Common myeloid progenitor, CD34-positive (primary cell): ENCODE results near the gene GPATCH2.

Experiments used
- CTCF ChIA-PET: fragments of 350-600 bp; sonication (Branson Sonifier 250); formaldehyde crosslinking; loops from one replicate; lab custom pipeline; 2021; ENCODE audit warnings: antibody characterized with exemption; lab: Charles Lee
- POLR2A ChIA-PET: fragments of 350-600 bp; sonication (Branson Sonifier 250); formaldehyde crosslinking; loops from one replicate; lab custom pipeline; 2021; ENCODE audit warnings: antibody characterized with exemption; lab: Charles Lee
- DNase-seq, 3 donors: peaks; one replicate each; pipeline versions ENCODE4 v3.0.0 to v3.0.0-alpha.2; 2013
- H3K27ac ChIP-seq, 2 experiments: 1 replicate in 1 of 2; 2 replicates in 1 of 2; pipeline ENCODE4 v1.7.0; 2013; ENCODE audit warnings: inconsistent platforms in 2 of 2, low read length in 2 of 2, mild to moderate bottlenecking in 2 of 2, low read depth in 1 of 2, moderate library complexity in 1 of 2; ENCODE audit not compliant: severe bottlenecking in 2 of 2, insufficient read depth in 1 of 2, poor library complexity in 1 of 2
- H3K27me3 ChIP-seq, 5 experiments: replicated peaks in 2 of 5; 1 replicate in 3 of 5; 2 replicates in 2 of 5; pipeline versions ENCODE4 v1.6.1 to v1.7.0; 2013; ENCODE audit warnings: low read length in 4 of 5, mild to moderate bottlenecking in 2 of 5, moderate library complexity in 2 of 5, inconsistent platforms in 1 of 5; ENCODE audit not compliant: insufficient read depth in 5 of 5, control insufficient read depth in 4 of 5
- H3K36me3 ChIP-seq, 4 experiments: 1 replicate in 2 of 4; 2 replicates in 2 of 4; pipeline versions ENCODE4 v1.6.1 to v1.7.0; 2013; ENCODE audit warnings: low read length in 3 of 4, control low read depth in 1 of 4, mild to moderate bottlenecking in 1 of 4; ENCODE audit not compliant: control insufficient read depth in 4 of 4, insufficient read depth in 4 of 4
- H3K4me1 ChIP-seq, 4 experiments: 1 replicate in 3 of 4; 2 replicates in 1 of 4; pipeline versions ENCODE4 v1.6.1 to v1.7.1; 2013; ENCODE audit warnings: low read length in 3 of 4, mild to moderate bottlenecking in 3 of 4, control low read depth in 1 of 4, inconsistent platforms in 1 of 4, moderate library complexity in 1 of 4; ENCODE audit not compliant: control insufficient read depth in 4 of 4, insufficient read depth in 4 of 4; ENCODE audit errors: control extremely low read depth in 1 of 4
- H3K4me3 ChIP-seq, 7 experiments: 1 replicate in 4 of 7; 2 replicates in 3 of 7; pipeline versions ENCODE4 v1.5.1 to v1.7.0; 2013; ENCODE audit warnings: mild to moderate bottlenecking in 7 of 7, low read length in 6 of 7, moderate library complexity in 6 of 7, inconsistent platforms in 2 of 7, low read depth in 2 of 7, control low read depth in 1 of 7; ENCODE audit not compliant: insufficient read depth in 4 of 7, control insufficient read depth in 1 of 7; ENCODE audit errors: extremely low read depth in 1 of 7
- H3K9me3 ChIP-seq, 5 experiments: 1 replicate in 4 of 5; 2 replicates in 1 of 5; pipeline versions ENCODE4 v1.6.1 to v1.7.1; 2013; ENCODE audit warnings: low read length in 4 of 5, mild to moderate bottlenecking in 2 of 5, inconsistent platforms in 1 of 5, low read depth in 1 of 5, moderate library complexity in 1 of 5; ENCODE audit not compliant: control insufficient read depth in 4 of 5, insufficient read depth in 2 of 5; ENCODE audit errors: control extremely low read depth in 1 of 5
- WGBS: methylation state at CpG from one replicate; pipeline ENCODE4 v1.1.5; 2013; ENCODE audit not compliant: insufficient coverage; 5-methylcytosine and 5-hydroxymethylcytosine counted together

Gene GPATCH2

GRCh38 chr1:217542837-217543236 is 88.1 kb downstream of the GPATCH2 start:
- Histone ChIP-seq H3K27ac (no peak overlapping the region), H3K27me3 (no peaks in the 10 kb centered on the region), H3K9me3 (peaks cover 0 to 4% (median 0%) of the 10 kb centered on the region in 5 experiments), H3K4me1 (no peaks in the 10 kb centered on the region), H3K4me3 (no peak overlapping the region), H3K36me3 (peaks cover 0 to under 1% (median 0%) of the 10 kb centered on the region in 4 experiments)
- CTCF ChIA-PET, result no interaction called here
- POLR2A ChIA-PET, result no interaction called here
- DNase-seq, result no peak

GRCh38 chr1:217542136-217542777 is 88.6 kb downstream of the GPATCH2 start:
- POLR2A ChIA-PET, result no interaction called here
- no peak for DNase-seq
- no peaks in the 10 kb centered on the region for H3K36me3 ChIP-seq
- H3K4me3 ChIP-seq, result no peak overlapping the region
- H3K4me1 ChIP-seq, result no peaks in the 10 kb centered on the region
- H3K27me3 ChIP-seq, result no peaks in the 10 kb centered on the region
- H3K9me3 ChIP-seq, result no peaks in the 10 kb centered on the region
- no peak overlapping the region for H3K27ac ChIP-seq
- WGBS, result 100% methylated on average over 5 of the region's 9 CpGs
- CTCF ChIA-PET, result no interaction called here

- no peak overlapping the region for H3K27ac ChIP-seq
- H3K27me3 ChIP-seq, result no peaks in the 10 kb centered on the region
- H3K4me3 ChIP-seq, result no peak overlapping the region
- WGBS, result no CpG with 5 or more reads among the region's 2 CpGs
- DNase-seq, result no peak
- no peaks in the 10 kb centered on the region for H3K9me3 ChIP-seq
- CTCF ChIA-PET, result interaction anchor here (0.6 kb wide), 1 partner anchor 1742 kb away, joined by 3 read pairs; no protein-coding TSS in a partner anchor
- no peaks in the 10 kb centered on the region for H3K36me3 ChIP-seq
- POLR2A ChIA-PET, result no interaction called here
- no peaks in the 10 kb centered on the region for H3K4me1 ChIP-seq
These were observed 90.6 kb downstream of the GPATCH2 start for GRCh38 chr1:217540321-217540720.

GRCh38 chr1:217539510-217539909 is 91.4 kb downstream of the GPATCH2 start:
- H3K27ac ChIP-seq, result no peak overlapping the region
- POLR2A ChIA-PET, result no interaction called here
- WGBS, result 100% methylated on average over 1 of the region's 2 CpGs

GRCh38 chr1:217535601-217536377 is 95.1 kb downstream of the GPATCH2 start:
- no peak for DNase-seq
- CTCF ChIA-PET, result no interaction called here
- no peaks in the 10 kb centered on the region for H3K27me3 ChIP-seq
- H3K9me3 ChIP-seq, result no peaks in the 10 kb centered on the region
- H3K36me3 ChIP-seq, result no peaks in the 10 kb centered on the region
- POLR2A ChIA-PET, result no interaction called here
- no peak overlapping the region for H3K4me3 ChIP-seq
- WGBS, result 93% methylated on average over 6 of the region's 9 CpGs
- H3K27ac ChIP-seq, result no peak overlapping the region
- no peaks in the 10 kb centered on the region for H3K4me1 ChIP-seq

More at GRCh38 chr1:217539510-217539909, 91.4 kb downstream of the GPATCH2 start:
- Histone ChIP-seq H3K36me3 (no peaks in the 10 kb centered on the region), H3K4me3 (no peak overlapping the region), H3K27me3 (no peaks in the 10 kb centered on the region), H3K9me3 (no peaks in the 10 kb centered on the region), H3K4me1 (no peaks in the 10 kb centered on the region)
- no peak for DNase-seq
- CTCF ChIA-PET, result interaction anchor here (1.5 kb wide), 1 partner anchor 11 kb away, joined by 3 read pairs; no protein-coding TSS in a partner anchor

- Histone ChIP-seq H3K27ac (no peak overlapping the region), H3K4me3 (no peak overlapping the region), H3K4me1 (no peaks in the 10 kb centered on the region), H3K9me3 (peaks cover 0 to 2% (median 0%) of the 10 kb centered on the region in 5 experiments), H3K27me3 (no peaks in the 10 kb centered on the region), H3K36me3 (no peaks in the 10 kb centered on the region)
- CTCF ChIA-PET, result no interaction called here
- WGBS, result 100% methylated on average over 1 of the region's 1 CpG
- no peak for DNase-seq
- POLR2A ChIA-PET, result no interaction called here
These were observed 96.3 kb downstream of the GPATCH2 start for GRCh38 chr1:217534566-217534965.

- Histone ChIP-seq H3K36me3 (no peaks in the 10 kb centered on the region), H3K27ac (no peak overlapping the region), H3K4me1 (no peaks in the 10 kb centered on the region), H3K4me3 (no peak overlapping the region), H3K27me3 (no peaks in the 10 kb centered on the region), H3K9me3 (peaks cover 0 to 5% (median 0%) of the 10 kb centered on the region in 5 experiments)
- POLR2A ChIA-PET, result no interaction called here
- CTCF ChIA-PET, result no interaction called here
- no peak for DNase-seq
- 97% methylated on average over 3 of the region's 3 CpGs for WGBS
These were observed 102.6 kb downstream of the GPATCH2 start for GRCh38 chr1:217528271-217528670.
